ENCODE results near the gene B4GALNT3.

DNA sequence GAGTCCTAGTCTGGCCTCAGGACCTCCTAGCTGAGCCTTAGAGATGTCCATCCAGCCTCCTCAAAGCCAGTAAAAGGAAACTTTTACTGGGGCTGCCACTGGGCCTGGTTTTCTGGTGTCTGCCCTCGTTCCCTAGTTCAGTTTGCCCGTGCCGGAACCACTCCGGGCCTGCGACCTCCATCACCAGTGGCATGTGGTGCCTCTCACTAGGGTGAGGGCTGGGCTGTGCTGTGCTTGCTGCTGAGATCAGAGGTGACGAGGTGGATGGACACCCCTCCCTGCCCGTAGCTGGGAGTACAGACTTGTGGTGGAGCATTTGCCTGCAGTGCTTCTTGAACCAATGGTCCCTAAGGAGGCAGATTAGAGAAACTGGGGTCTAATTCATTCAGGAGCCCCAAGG, 75.7 kb downstream of the B4GALNT3 start:
- TF ChIP-seq, protein P1, sequence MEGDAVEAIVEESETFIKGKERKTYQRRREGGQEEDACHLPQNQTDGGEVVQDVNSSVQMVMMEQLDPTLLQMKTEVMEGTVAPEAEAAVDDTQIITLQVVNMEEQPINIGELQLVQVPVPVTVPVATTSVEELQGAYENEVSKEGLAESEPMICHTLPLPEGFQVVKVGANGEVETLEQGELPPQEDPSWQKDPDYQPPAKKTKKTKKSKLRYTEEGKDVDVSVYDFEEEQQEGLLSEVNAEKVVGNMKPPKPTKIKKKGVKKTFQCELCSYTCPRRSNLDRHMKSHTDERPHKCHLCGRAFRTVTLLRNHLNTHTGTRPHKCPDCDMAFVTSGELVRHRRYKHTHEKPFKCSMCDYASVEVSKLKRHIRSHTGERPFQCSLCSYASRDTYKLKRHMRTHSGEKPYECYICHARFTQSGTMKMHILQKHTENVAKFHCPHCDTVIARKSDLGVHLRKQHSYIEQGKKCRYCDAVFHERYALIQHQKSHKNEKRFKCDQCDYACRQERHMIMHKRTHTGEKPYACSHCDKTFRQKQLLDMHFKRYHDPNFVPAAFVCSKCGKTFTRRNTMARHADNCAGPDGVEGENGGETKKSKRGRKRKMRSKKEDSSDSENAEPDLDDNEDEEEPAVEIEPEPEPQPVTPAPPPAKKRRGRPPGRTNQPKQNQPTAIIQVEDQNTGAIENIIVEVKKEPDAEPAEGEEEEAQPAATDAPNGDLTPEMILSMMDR (conservative IDR thresholded peaks at IDR 0.05; ENCODE audit: low read length) = no peak
- TF ChIP-seq EZH2phosphoT487 (IDR thresholded peaks at IDR 0.05; ENCODE audit: borderline replicate concordance, low read depth, low read length) = no peak

Measured in OCI-LY7 (cell line).